HG03457 (cell line): ENCODE measurements around the gene S1PR1.

Source experiments
- ATAC-seq: cut with Tn5 transposase; IDR thresholded peaks from one replicate; pipeline ENCODE4 v1.9.1; 2021; ENCODE audit warnings: moderate number of reproducible peaks; ENCODE audit not compliant: unreplicated experiment

S1PR1 gene

GRCh38 chr1:101278845-101279244, 42.0 kb downstream of the S1PR1 start:
- ATAC-seq = no peak

GRCh38 chr1:101280049-101280592, 43.3 kb downstream of the S1PR1 start:
- ATAC-seq = no peak

GRCh38 chr1:101280942-101281654, 44.3 kb downstream of the S1PR1 start:
- ATAC-seq = no peak

GRCh38 chr1:101281751-101282150, 44.9 kb downstream of the S1PR1 start:
- ATAC-seq = no peak

- no peak for ATAC-seq
Measured at GRCh38 chr1:101282314-101283038, 45.7 kb downstream of the S1PR1 start.

GRCh38 chr1:101283443-101283842, 46.6 kb downstream of the S1PR1 start:
- ATAC-seq = no peak

- ATAC-seq = no peak
Measured at GRCh38 chr1:101284021-101284420, 47.2 kb downstream of the S1PR1 start.

- ATAC-seq = no peak
Measured at GRCh38 chr1:101284622-101285218, 47.9 kb downstream of the S1PR1 start.

- ATAC-seq = no peak
Measured at GRCh38 chr1:101285922-101286570, 49.2 kb downstream of the S1PR1 start.

- ATAC-seq = no peak
Measured at GRCh38 chr1:101288491-101288944, 51.7 kb downstream of the S1PR1 start.

GRCh38 chr1:101290119-101290921, 53.5 kb downstream of the S1PR1 start:
- no peak for ATAC-seq
